ENCODE data around the gene MAP2K7.

The MAP2K7 gene

DNA sequence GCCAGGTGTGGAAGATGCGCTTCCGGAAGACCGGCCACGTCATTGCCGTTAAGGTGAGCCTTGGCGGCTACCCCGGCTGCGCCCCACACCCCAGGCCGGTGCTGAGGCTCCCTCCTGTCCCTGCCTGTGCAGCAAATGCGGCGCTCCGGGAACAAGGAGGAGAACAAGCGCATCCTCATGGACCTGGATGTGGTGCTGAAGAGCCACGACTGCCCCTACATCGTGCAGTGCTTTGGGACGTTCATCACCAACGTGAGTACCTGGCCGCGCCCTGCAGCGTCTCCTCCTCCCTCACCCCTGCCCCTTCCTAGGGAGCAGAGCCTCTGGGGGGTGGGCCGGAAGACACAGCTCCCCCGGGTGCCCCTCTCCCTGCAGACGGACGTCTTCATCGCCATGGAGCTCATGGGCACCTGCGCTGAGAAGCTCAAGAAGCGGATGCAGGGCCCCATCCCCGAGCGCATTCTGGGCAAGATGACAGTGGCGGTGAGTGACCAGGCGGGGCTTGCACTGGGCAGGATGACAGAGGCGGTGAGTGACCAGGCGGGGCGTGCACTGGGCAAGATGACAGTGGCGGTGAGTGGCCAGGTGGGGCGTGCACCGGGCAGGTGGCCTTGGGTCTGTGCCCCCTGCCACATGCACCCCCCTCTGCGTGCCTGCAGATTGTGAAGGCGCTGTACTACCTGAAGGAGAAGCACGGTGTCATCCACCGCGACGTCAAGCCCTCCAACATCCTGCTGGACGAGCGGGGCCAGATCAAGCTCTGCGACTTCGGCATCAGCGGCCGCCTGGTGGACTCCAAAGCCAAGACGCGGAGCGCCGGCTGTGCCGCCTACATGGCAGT is 6.9 kb downstream of the MAP2K7 start:
- H3K27ac ChIP-seq (replicated peaks) = no peak overlapping the region
- H3K27me3 ChIP-seq (ENCODE audit: insufficient read depth, poor library complexity, severe bottlenecking) = no peaks in the 10 kb centered on the region
- no peak for DNase-seq (ENCODE audit: low read depth in 1 of 2, low spot score in 1 of 2)
- TF ChIP-seq, protein P1, sequence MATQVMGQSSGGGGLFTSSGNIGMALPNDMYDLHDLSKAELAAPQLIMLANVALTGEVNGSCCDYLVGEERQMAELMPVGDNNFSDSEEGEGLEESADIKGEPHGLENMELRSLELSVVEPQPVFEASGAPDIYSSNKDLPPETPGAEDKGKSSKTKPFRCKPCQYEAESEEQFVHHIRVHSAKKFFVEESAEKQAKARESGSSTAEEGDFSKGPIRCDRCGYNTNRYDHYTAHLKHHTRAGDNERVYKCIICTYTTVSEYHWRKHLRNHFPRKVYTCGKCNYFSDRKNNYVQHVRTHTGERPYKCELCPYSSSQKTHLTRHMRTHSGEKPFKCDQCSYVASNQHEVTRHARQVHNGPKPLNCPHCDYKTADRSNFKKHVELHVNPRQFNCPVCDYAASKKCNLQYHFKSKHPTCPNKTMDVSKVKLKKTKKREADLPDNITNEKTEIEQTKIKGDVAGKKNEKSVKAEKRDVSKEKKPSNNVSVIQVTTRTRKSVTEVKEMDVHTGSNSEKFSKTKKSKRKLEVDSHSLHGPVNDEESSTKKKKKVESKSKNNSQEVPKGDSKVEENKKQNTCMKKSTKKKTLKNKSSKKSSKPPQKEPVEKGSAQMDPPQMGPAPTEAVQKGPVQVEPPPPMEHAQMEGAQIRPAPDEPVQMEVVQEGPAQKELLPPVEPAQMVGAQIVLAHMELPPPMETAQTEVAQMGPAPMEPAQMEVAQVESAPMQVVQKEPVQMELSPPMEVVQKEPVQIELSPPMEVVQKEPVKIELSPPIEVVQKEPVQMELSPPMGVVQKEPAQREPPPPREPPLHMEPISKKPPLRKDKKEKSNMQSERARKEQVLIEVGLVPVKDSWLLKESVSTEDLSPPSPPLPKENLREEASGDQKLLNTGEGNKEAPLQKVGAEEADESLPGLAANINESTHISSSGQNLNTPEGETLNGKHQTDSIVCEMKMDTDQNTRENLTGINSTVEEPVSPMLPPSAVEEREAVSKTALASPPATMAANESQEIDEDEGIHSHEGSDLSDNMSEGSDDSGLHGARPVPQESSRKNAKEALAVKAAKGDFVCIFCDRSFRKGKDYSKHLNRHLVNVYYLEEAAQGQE (IDR thresholded peaks at IDR 0.05; ENCODE audit: insufficient replicate concordance, low read depth) = no peak
- no peak for TF ChIP-seq POLR2AphosphoS5 (IDR thresholded peaks at IDR 0.05; ENCODE audit: low read depth)
- TF ChIP-seq, protein P2, sequence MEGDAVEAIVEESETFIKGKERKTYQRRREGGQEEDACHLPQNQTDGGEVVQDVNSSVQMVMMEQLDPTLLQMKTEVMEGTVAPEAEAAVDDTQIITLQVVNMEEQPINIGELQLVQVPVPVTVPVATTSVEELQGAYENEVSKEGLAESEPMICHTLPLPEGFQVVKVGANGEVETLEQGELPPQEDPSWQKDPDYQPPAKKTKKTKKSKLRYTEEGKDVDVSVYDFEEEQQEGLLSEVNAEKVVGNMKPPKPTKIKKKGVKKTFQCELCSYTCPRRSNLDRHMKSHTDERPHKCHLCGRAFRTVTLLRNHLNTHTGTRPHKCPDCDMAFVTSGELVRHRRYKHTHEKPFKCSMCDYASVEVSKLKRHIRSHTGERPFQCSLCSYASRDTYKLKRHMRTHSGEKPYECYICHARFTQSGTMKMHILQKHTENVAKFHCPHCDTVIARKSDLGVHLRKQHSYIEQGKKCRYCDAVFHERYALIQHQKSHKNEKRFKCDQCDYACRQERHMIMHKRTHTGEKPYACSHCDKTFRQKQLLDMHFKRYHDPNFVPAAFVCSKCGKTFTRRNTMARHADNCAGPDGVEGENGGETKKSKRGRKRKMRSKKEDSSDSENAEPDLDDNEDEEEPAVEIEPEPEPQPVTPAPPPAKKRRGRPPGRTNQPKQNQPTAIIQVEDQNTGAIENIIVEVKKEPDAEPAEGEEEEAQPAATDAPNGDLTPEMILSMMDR (IDR thresholded peaks at IDR 0.05; ENCODE audit: insufficient read depth, low read length) = no peak
- no peak for TF ChIP-seq SPI1 (IDR thresholded peaks at IDR 0.05; ENCODE audit: borderline replicate concordance, low read depth)
- no peak for TF ChIP-seq GABPA (IDR thresholded peaks at IDR 0.05; ENCODE audit: low read depth)
- H3K4me3 ChIP-seq (replicated peaks; ENCODE audit: insufficient read depth, low read length) = no peak overlapping the region

DNA sequence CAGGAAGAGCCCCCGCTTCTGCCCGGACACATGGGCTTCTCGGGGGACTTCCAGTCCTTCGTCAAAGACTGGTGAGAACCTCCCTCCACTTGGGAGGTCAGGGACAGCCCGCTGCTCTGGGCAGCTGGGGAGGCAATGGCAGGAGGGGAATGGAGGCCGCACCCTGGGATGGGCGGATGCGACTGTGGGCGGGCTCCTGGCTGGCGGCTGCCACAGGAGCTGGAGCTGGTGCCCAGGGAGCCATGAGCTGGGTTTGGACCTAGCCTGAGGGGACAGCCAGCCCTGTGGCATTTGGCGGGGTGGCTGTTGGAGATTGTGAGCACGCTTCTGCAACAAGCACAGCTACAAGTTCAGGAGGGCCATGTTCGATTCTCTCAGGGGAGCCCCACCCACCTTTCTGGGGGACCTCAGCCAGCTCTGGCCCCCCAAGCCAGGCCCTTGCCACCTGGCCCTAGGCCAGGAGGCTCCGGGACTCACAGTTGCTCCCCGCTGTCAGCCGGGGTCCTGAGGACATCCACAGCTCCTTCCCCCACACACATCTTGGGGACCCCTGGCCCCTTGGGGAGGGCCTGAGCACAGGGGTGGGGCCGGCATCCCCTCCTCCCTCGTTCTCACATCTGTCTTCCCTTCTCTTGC is 7.9 kb downstream of the MAP2K7 start:
- TF ChIP-seq, protein P1 (IDR thresholded peaks at IDR 0.05; ENCODE audit: insufficient replicate concordance, low read depth) = no peak
- TF ChIP-seq SPI1 (IDR thresholded peaks at IDR 0.05; ENCODE audit: borderline replicate concordance, low read depth) (no peak), GABPA (IDR thresholded peaks at IDR 0.05; ENCODE audit: low read depth) (no peak), POLR2AphosphoS5 (IDR thresholded peaks at IDR 0.05; ENCODE audit: low read depth) (no peak)
- TF ChIP-seq, protein P2 (IDR thresholded peaks at IDR 0.05; ENCODE audit: insufficient read depth, low read length) = no peak
- Histone ChIP-seq H3K27me3 (ENCODE audit: insufficient read depth, poor library complexity, severe bottlenecking) (peaks cover 3% of the 10 kb centered on the region), H3K27ac (replicated peaks) (no peak overlapping the region), H3K4me3 (replicated peaks; ENCODE audit: insufficient read depth, low read length) (no peak overlapping the region)
- DNase-seq (ENCODE audit: low read depth in 1 of 2, low spot score in 1 of 2) = no peak

DNA sequence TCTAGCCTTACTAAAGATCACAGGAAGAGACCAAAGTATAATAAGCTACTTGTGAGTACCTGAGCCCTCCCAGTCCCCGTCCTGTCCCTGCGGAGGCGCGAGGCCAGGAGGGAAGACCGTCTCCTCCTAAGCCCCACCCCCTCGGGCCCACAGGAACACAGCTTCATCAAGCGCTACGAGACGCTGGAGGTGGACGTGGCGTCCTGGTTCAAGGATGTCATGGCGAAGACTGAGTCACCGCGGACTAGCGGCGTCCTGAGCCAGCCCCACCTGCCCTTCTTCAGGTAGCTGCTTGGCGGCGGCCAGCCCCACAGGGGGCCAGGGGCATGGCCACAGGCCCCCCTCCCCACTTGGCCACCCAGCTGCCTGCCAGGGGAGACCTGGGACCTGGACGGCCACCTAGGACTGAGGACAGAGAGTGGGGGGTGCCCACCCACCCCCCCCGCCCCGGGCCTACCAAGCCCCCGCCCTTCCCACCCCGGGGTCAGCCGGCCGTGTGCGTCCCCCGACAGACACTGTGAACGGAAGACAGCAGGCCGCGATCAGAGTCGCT is 8.5 kb downstream of the MAP2K7 start:
- Histone ChIP-seq H3K4me3 (replicated peaks; ENCODE audit: insufficient read depth, low read length) (no peak overlapping the region), H3K27ac (replicated peaks) (no peak overlapping the region), H3K27me3 (ENCODE audit: insufficient read depth, poor library complexity, severe bottlenecking) (peaks cover 3% of the 10 kb centered on the region)
- no peak for DNase-seq (ENCODE audit: low read depth in 1 of 2, low spot score in 1 of 2)
- TF ChIP-seq SPI1 (IDR thresholded peaks at IDR 0.05; ENCODE audit: borderline replicate concordance, low read depth) (no peak), POLR2AphosphoS5 (IDR thresholded peaks at IDR 0.05; ENCODE audit: low read depth) (no peak), GABPA (IDR thresholded peaks at IDR 0.05; ENCODE audit: low read depth) (no peak)
- TF ChIP-seq, protein P1 (IDR thresholded peaks at IDR 0.05; ENCODE audit: insufficient replicate concordance, low read depth) = no peak
- TF ChIP-seq, protein P2 (IDR thresholded peaks at IDR 0.05; ENCODE audit: insufficient read depth, low read length) = no peak
